Loucy (cell line): ENCODE data around the gene DPF3.

Experiments used
- H2AFZ ChIP-seq: fragments of 200-600 bp; sonication (generic); 2 replicates; pipeline ENCODE4 v1.6.0; 2016; ENCODE audit warnings: antibody characterized with exemption, mild to moderate bottlenecking, low read length, moderate library complexity
- H3F3A ChIP-seq: fragments of 200-600 bp; 2 replicates; pipeline ENCODE4 v1.6.0; 2016; ENCODE audit warnings: antibody characterized with exemption, low read depth, mild to moderate bottlenecking
- H3K27me3 ChIP-seq: fragments of 200-600 bp; sonication (generic); 2 replicates; pipeline ENCODE4 v1.6.1; 2014; ENCODE audit warnings: low read length, mild to moderate bottlenecking; ENCODE audit not compliant: insufficient read depth, poor library complexity, severe bottlenecking
- H3K36me3 ChIP-seq: fragments of 200-600 bp; sonication (generic); 2 replicates; pipeline ENCODE4 v1.6.1; 2016; ENCODE audit warnings: low read length; ENCODE audit not compliant: insufficient read depth
- H3K4me1 ChIP-seq: fragments of 200-600 bp; sonication (generic); 2 replicates; pipeline ENCODE4 v1.5.1; 2014; ENCODE audit warnings: low read length, mild to moderate bottlenecking; ENCODE audit not compliant: insufficient read depth, poor library complexity, severe bottlenecking
- H3K4me2 ChIP-seq: fragments of 200-600 bp; sonication (generic); 2 replicates; pipeline ENCODE4 v1.6.0; 2014; ENCODE audit warnings: antibody characterized with exemption, low read length, low read depth, mild to moderate bottlenecking; ENCODE audit not compliant: poor library complexity, severe bottlenecking
- H3K4me3 ChIP-seq: fragments of 200-600 bp; sonication (generic); 2 replicates; pipeline ENCODE4 v1.5.1; 2014; ENCODE audit warnings: low read length, mild to moderate bottlenecking, mixed read lengths; ENCODE audit not compliant: poor library complexity, severe bottlenecking
- H3K79me2 ChIP-seq: fragments of 200-600 bp; sonication (generic); 2 replicates; pipeline ENCODE4 v1.6.1; 2014; ENCODE audit warnings: low read length; ENCODE audit not compliant: insufficient read depth
- H3K9ac ChIP-seq: fragments of 200-600 bp; sonication (generic); 2 replicates; pipeline ENCODE4 v1.6.0; 2014; ENCODE audit warnings: mild to moderate bottlenecking, low read depth, low read length, moderate library complexity; ENCODE audit not compliant: poor library complexity, severe bottlenecking
- H3K9me2 ChIP-seq: fragments of 200-600 bp; sonication (generic); replicated peaks from 2 replicates; pipeline ENCODE4 v1.6.1; 2016; ENCODE audit warnings: low read depth, low read length, mixed read lengths
- H3K9me3 ChIP-seq: fragments of 200-600 bp; sonication (generic); 2 replicates; pipeline ENCODE4 v1.6.1; 2014; ENCODE audit warnings: mild to moderate bottlenecking, antibody characterized with exemption, low read length, low read depth; ENCODE audit not compliant: insufficient read depth
- H4K20me1 ChIP-seq: fragments of 200-600 bp; sonication (generic); 2 replicates; pipeline ENCODE4 v1.6.0; 2014; ENCODE audit warnings: antibody characterized with exemption, low read length, mild to moderate bottlenecking; ENCODE audit not compliant: insufficient read depth, poor library complexity, severe bottlenecking
- CTCF ChIP-seq: fragments of 200-600 bp; sonication (generic); conservative IDR thresholded peaks from 2 replicates; pipeline ENCODE4 v1.5.1; 2014; ENCODE audit warnings: mild to moderate bottlenecking, antibody characterized with exemption, low read length
- EZH2phosphoT487 ChIP-seq: fragments of 200-600 bp; IDR thresholded peaks from 2 replicates; pipeline ENCODE4 v1.6.1; 2018; ENCODE audit warnings: antibody characterized with exemption, mild to moderate bottlenecking, moderate library complexity, borderline replicate concordance

DPF3 gene

GRCh38 chr14:72600551-72601330, 293.2 kb downstream of the DPF3 start:
- Histone ChIP-seq H4K20me1 (no peaks in the 10 kb centered on the region), H3K9me2 (no peaks in the 10 kb centered on the region), H3K9me3 (no peaks in the 10 kb centered on the region), H3K36me3 (no peaks in the 10 kb centered on the region), H3K9ac (peak overlapping the region; percentile 64), H3K79me2 (no peaks in the 10 kb centered on the region), H3K4me3 (peak overlapping the region; percentile 52), H2AFZ (no peak overlapping the region), H3K27me3 (no peaks in the 10 kb centered on the region), H3F3A (no peaks in the 10 kb centered on the region), H3K4me2 (peak overlapping the region; percentile 58), H3K4me1 (peaks cover 61% of the 10 kb centered on the region)
- TF ChIP-seq CTCF (no peak), EZH2phosphoT487 (no peak)

- Histone ChIP-seq H3K36me3 (no peaks in the 10 kb centered on the region), H3K4me2 (peak overlapping the region; percentile 58), H3K27me3 (no peaks in the 10 kb centered on the region), H2AFZ (no peak overlapping the region), H3K4me1 (peaks cover 71% of the 10 kb centered on the region), H3K9me3 (no peaks in the 10 kb centered on the region), H3K4me3 (peak overlapping the region; percentile 52), H3K9me2 (no peaks in the 10 kb centered on the region), H3K9ac (peak overlapping the region; percentile 64), H3F3A (0 out of 2 replicates have a peak, but pooled peaks cover 2% of the 10 kb centered on the region), H4K20me1 (no peaks in the 10 kb centered on the region), H3K79me2 (no peaks in the 10 kb centered on the region)
- TF ChIP-seq EZH2phosphoT487 (no peak), CTCF (no peak)
These were observed 294.1 kb downstream of the DPF3 start for GRCh38 chr14:72599579-72600470.

- Histone ChIP-seq H4K20me1 (no peaks in the 10 kb centered on the region), H3K9me2 (no peaks in the 10 kb centered on the region), H3F3A (peaks cover 7% of the 10 kb centered on the region), H3K79me2 (no peaks in the 10 kb centered on the region), H3K36me3 (no peaks in the 10 kb centered on the region), H3K4me1 (peaks cover 79% of the 10 kb centered on the region), H3K9me3 (no peaks in the 10 kb centered on the region), H3K9ac (no peak overlapping the region), H3K4me2 (no peak overlapping the region), H3K27me3 (no peaks in the 10 kb centered on the region), H2AFZ (no peak overlapping the region), H3K4me3 (no peak overlapping the region)
- TF ChIP-seq CTCF (no peak), EZH2phosphoT487 (no peak)
These were observed 295.6 kb downstream of the DPF3 start for GRCh38 chr14:72598306-72598705.
